ENCODE measurements around the gene LIG1.

The LIG1 gene

DNA sequence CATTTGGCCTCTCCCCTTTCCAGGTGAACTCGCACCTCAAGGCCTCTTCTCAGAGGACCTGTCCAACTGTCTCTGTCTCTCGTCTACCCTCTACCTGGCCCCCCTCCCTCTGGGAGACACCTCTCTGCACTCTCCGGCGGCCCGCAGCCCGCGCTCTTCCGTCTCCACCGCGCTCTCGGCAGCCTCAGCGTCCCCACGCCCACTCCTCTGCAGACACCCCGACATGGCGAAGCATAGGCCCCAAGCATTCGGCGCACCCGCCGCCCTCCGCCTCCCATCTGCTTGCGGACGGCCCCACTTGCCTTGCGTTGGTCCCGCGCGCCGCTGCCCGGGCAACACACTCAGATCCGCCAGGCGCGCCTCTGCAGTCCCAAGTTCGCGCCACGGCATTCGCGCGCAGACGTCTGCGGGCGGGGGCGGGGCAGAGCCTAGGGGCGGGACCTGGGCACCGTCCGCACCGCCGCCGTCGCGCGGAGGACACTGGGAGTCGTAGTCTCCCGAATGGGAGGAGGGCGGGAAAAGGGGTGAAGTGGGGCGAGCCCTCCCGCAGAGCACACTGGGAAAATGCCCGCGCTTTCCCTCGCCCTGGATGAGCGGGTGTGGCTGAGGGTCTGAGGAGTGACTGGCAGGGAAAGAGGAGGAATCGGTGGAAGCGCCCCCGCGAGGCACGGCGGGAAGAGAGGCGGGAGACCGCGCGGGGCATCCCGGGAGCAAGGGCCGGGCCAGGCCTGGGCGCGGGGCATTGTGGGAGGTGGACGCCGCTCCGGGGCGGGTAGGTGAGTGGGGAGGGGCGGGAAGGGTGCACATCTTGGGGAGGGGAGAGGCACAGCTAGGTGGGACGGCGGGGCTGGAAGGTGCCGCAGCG lies at the start of gene LIG1, which contains the start of gene ZSWIM9:
Gene LIG1 (minus strand): TSS at position 406 of the 865 bp plus-strand sequence. CDS start 4,778 bp downstream, outside the sequence.
Gene ZSWIM9 (plus strand): TSS at position 742 of the 865 bp plus-strand sequence. CDS start 1,123 bp downstream, outside the sequence.
- DNase-seq, result peak; percentile 94

DNA sequence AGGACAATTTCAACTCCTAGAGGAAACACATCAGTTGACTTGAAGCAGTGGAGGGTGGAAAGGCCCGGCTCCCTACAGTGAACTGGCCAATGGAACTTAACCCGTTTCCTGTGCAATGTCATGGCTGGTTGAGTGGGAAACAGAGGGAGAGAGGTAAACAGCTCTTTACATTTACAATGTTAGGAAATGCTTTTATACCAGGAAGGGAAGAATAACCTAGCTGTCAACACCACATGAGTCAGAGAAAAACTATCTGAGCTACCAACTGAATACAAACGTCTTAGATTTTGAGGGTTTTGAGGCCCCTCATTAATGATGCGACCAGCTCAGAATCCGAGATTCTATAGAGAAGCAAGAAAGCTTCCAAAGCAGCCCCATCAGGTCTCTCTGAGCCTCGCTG lies 48.9 kb upstream of the LIG1 start:
- no peak for DNase-seq

DNA sequence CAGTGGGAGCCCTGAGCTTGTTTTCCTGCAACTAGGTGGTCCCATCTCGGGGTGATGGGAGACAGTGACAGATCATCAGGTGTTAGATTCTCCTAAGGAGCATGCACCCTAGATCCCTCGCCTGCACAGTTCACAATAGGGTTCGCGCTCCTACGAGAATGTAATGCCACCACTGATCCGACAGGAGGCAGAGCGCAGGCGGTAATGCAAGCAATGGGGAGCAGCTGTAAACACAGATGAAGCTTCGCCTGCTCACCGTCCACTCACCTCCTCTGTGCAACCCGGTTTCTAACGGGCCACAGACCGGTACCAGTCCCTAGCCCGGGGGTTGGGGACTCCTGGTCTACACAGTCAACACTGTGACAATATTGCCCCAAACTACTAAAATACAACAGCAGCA lies 46.8 kb upstream of the LIG1 start:
- no peak for DNase-seq

DNA sequence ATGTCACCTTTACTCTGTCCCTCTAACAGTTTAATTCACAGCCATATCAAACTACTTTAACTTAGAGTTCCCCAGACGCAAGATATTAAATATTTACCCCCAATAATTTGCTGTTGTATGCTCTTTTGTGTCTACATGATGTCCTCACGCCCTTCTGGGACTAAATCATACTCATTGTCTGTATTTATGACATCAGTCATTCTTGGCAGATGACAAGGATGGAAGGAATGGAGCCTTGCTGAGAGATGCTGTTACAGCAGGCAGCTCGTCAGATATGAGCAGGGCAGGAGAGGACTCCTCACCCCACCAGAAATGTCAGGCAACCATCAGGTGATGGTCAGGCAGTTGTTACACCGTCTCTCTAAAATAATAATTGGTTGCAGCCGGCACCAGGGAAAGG lies 43.8 kb upstream of the LIG1 start:
- no peak for DNase-seq

DNA sequence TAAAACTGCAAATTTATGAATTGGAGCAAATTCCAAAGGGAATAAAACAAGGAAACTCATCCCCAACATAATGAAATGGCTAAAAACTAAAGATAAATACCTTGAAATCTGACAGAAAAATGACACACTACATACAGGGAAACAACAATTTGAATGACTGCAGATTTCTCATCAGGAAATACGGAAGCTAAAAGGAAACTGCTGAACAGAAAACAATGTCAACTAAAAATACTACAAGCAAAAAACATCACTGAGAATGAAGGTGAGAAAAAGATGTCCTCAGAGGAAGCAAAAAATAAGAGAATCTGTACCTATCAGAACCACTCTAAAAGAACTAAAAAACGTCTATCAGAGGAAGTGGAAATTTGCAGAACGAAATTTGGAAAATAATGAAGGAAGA lies 39.9 kb upstream of the LIG1 start:
- DNase-seq, result no peak

DNA sequence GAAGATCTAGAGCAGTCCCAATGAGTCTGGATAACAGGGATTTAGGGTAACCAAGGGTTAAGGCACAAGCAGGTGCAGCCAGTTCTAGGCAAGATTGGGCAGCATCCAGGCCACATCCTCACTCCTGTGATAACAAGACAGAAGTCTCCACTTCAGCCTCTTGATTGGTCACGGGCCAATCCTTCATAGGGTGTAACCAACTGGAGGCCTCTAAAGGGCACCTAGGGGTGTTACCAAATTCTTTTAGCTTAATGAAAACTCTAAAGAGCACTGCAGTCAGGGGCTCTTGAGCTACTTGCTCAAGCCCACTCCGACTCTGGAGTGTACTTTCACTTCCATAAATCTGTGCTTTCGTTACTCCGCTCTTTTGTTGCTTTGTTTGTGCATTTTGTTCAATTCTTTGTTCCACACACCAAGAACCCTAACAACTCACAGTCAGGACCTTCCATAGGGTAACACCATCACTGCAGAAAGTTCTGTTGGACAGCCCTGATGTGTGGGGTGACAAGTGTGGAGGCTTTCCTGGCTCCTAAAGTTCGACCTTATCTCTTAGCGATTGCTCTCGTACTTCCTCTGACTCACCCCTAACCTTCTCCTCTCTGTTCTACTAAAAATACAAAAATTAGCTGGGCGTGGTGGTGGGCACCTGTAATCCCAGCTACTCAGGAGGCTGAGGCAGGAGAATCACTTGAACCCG lies 36.4 kb upstream of the LIG1 start:
- DNase-seq, result no peak

DNA sequence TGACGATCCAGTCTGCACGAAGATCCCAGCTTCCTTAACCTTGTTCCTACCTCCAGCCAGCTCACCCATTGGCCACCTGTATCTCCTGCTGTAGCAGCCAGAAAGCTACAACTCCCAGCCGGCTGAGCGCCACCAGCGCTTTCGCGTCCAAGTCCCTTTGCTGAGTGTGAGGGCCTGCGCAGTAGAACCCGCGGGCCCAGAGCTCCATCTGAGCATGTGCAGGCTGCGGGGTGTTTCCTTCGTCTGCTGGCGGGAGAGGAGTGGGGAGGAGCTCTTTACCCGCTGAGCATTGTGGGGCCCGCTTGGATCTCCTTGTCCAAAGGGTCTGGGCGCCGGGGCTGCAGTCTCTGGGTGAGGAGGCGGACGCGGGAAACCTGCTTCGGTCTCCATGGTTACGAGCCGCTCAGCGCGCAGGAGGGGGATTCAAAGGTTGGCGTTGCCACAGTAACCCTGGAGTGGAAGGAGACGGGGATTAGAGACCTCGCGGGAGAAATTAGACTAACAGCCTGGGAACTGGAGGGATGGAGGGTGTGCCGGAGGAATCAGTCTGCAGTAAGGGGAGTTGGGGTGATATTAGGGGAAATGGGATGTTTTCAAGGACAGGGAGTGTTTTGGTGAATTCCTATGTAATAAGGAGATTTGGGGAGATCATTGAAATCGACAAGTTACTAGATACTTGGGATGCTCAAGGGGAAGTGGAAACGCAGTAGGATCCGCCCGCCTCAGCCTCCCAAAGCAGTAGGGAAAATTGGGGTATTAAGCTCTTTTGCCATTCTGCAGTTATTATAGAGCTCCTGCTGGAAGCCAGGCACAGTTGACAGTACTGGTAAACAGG lies 33.9 kb upstream of the LIG1 start:
- DNase-seq, result peak; percentile 99

DNA sequence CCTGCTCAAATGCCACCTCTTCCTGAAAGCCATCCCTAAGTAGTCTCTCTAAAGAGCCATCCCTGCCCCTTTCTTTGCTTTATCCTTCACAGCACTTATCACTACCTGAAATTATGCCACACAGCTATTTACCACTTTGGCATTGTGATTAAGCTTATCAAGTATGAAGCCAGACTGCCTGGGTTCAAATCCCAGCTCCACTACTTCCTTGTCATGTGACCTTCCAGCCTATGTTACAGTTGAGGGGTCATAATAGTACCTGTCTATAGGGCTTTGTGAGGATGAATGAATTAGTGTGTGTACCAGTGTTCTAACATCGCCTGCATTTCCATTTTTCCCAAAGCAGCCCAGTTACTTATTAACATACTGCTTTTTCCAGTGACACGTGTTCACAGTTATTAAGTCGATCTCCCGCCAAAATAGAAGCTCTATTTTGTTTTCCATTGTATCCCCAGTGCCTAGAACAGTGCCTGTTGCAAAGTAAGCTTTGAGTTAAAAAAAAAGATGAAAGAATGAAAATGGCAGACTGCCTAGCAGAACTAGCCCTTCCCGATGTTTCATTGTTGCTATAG lies 33.2 kb upstream of the LIG1 start:
- DNase-seq, result no peak

DNA sequence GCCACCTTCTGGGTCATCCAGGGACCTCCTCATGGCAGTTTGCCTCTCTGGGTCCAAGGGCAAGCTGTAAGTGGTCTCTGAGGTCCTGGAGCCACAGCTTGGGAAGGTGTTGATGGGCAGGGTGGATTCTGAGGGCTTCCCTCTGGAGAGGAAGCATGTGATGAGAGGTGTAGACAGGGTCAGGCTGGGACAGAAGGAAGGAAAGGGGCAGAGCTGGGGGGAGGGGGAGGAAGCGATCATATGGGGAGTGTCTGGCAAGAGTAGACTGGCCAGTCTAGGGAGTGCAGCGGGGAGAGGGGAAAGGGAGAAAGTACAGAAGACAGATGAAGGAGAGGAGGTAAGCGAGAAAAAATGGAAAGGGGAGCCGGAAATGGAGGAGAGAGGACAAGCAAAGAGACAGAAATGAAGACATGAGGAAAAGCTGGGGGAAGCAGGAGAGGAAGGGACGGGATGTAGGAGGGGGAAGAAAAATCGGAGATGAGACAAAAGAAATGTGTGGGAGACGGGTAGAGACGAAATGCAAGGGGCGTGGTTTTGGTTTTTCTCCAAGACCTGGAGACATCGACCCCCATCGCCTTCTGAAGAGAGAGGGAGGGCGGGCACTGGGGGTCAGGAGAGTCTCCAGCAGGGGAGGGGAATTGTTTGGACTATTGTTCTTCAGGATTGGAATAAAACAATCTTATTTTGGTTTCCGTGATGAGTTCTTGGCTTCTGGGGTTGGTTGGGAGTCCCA lies 27.0 kb upstream of the LIG1 start:
- no peak for DNase-seq

DNA sequence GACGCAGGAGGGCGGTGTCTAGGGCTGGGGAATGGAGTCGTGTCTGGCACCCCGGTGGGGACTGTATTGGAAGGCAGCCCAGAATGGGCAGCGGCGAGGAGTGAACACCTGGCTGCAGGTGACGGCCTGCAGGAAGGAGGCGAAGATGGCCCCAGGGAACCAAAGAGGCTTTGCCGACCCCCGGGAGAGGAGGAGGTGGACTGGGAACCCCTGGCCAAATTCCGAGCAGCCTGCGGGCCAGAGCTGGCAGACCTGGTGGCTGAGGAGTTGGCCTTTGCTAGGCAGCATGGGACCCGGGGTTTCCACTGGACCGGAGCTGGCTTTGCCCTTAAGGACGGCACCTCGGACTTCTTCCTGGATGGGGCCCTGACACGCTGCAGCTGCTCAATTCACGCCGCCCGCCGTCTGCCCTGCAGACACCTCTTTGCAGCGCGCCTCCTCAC lies 26.2 kb upstream of the LIG1 start:
- DNase-seq, result no peak

DNA sequence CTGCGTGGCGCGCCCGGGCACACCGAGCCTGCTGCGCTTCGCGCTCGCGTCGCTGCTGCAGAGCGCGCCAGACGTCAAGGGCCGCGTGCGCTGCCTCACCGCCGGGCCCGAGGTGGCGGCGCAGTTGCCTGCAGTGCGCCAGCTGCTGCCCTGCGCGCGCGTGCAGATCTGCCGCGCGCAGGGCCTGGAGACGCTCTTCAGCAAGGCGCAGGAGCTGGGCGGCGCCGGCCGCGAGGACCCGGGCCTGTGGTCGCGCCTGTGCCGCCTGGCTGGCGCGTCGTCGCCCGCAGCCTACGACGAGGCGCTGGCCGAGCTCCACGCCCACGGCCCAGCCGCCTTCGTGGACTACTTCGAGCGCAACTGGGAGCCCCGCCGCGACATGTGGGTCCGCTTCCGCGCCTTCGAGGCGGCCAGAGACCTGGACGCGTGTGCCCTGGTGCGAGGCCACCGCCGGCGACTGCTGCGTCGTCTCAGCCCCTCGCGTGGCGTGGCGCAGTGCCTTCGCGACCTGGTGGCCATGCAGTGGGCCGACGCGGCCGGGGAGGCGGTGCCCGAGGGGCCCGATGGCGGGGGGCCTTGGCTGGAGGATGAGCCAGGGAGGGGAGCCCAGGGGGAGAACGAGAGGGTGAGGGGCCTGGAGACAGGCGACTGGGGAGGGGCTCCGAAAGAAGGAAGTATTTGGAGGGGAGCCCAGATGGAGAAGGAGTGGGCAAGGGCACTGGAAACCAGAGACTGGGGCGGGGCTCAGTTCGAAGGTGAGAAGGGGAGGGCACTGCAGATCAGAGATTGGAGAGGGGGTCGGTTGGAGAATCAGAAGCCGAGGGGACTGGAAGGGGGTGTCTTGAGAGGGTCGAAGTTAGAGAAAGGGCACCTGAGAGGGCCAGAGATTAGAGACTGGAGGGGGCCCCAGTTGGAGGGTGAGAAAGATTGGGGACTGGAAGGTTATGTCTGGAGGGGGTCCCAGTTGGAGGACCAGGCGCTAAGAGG lies 25.0 kb upstream of the LIG1 start:
- no peak for DNase-seq

DNA sequence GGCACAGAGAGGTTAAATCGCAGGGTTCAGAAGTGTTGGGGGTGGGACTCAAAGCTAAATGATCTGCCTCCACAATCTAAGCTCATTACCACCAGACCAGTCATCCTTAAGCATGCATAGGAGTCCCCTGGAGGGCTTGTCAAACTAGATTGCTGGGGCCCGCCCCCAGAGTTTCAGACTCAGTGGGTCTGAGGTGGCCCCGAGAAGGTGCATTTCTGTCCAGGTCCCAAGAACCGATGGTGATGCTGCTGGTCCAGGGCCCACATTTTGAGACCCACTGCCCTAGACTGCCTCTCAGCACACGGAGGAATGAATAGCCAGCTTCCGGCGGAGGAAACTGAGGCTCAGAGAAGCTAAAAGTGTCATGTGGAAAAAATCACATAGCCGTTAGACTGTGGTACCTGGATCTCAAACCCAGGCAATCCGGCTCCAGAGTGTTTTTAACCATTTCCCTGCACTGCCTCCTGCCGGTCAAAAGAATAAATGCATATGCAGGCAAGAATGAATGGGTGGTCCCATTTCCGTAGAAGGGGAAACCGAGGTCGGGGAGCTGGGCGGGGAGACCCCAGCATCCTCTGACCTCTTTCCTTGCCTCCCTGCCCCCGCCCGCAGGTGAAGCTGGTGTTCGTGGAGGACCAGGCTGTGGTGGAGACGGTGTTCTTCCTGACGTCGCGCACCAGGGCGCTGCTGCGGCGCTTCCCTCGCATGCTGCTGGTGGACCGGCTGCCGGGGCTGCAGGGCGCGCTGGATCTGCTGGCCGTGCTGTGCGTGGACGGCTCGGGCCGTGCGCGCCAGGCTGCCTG lies 24.1 kb upstream of the LIG1 start:
- DNase-seq, result no peak

DNA sequence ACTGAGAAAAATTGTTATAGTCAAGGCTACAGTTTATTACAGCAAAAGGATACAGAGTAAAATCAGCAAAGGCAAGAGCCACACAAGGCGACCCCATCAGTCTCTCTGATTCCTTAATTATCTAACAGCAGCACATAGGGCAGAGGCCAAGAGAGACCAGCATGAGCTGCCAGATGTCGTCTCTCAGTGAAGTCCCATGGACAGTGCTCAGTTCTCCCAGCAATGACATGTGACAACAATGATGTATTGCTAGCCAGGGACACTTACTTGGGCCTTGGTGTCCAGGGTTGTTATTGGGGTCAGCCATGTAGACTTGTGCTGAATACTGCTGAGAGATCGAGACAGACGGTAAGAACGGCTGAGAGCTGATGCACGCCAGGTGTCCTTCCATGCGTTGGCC lies 22.6 kb upstream of the LIG1 start:
- DNase-seq, result no peak

DNA sequence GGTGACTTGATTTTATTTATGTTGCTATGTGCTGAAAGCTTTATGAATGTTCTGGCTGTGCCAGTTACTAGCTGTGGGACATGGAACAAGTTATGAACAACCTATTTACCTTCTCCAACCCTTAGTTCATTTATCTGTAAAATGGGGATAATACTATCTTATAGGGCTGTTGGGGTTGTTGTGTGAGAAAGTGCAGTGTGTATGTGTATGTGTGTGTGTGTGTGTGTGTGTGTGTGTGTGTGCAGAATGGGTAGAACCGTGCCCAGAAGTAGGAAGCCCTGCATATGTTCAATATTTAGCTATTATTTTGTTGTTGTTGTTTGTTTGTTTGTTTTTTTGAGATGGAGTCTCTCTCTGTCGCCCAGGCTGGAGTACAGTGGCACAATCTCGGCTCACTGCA lies 20.7 kb upstream of the LIG1 start:
- DNase-seq, result no peak

DNA sequence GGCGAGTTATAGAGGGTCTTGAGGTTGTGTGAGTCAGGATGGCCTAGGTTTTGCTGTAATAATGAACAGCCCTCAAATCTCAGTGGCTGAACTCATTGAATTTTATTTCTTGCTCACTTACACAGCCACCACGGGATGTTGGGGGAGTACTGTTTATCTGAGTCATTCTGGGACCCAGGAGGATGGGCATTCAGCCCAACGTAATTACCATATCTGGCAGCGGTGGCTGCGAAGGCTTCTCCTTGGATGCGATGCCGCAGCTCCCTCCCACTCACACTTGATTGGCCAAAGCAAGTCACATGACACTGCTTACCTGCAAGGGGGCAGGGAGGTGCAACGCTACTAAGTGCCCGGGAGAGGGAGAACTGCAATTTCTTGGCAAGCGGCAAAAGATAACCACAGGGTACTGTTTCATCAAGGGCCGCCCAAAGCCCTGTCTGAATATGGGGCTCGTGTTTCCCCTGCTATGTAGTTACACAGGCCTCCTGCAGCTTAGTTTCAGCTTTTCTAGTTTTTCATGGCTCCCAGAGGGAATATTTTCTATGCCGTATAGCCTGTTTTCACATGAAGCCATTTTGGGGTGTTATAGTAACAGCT lies 20.2 kb upstream of the LIG1 start:
- DNase-seq, result peak; percentile 19

DNA sequence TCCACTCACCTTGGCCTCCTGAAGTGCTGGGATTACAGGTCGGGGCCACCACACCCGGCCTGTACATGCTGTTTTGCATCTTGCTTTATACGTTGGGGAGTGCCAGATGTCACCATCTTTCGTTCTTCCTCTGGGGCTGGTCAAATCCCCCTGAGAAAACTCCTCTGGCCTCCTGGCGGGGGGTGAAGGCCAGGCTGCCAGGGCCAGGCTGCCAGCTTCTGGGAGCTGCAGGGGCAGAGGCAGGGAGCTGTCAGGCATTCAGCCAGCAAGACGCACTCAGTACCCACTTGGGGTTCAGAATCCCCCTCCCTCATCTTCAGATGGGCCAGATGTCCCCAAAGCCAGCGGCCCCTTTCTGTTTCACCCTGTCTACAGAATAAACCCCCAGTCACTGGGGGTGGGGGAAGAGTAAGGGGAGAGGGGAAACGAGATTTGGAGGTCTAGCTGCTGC lies 16.4 kb upstream of the LIG1 start:
- DNase-seq, result peak; percentile 85

DNA sequence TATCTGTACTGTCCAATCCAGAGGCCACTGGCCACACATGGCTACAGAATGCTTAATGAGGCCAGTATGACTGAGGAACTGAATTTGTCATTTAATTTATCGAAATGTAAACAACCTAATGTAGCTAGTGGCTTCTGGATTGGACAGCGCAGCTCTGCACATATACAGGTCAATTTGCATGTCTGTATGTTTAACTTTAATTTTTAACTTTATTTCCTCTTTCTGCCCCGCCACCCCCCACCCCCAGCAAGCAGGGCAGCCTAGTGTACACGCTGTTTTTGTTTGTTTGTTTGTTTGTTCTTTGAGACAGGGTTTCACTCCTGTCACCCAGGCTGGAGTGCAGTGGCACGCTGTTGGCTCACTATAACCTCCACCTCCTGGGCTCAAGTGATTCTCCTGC lies 15.9 kb upstream of the LIG1 start:
- no peak for DNase-seq

DNA sequence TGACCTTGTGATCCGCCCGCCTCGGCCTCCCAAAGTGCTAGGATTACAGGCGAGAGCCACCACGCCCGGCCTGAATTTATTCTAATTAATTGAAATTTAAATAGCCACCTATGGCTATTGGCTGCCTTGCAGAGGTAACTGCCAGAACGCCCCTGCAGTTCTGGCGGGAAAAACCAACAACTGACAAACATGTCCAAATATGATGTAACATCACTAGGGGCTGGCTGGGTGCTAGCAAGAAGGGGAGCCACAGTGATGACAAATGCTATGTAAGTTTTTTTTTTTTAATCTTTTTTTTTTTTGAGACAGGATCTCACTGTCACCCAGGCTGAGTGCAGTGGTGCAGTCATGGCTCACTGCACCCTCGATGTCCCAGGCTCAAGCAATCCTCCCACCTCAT lies 13.2 kb upstream of the LIG1 start:
- no peak for DNase-seq

DNA sequence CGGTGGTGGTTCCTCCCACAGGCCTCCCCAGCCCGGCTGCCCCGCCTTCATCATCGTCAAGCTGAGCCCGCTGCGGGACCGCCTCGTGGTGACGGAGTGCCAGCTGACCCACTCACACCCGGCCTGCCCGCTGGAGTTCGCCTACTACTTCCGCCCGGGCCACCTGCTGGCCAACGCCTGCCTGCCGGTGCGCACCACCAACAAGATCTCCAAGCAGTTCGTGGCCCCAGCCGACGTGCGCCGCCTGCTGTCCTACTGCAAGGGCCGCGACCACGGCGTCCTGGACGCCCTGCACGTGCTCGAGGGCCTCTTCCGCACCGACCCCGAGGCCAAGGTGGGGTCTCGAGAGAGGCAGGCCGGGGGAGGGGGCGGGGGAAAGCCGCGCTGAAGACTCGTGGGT lies 12.3 kb upstream of the LIG1 start:
- no peak for DNase-seq

DNA sequence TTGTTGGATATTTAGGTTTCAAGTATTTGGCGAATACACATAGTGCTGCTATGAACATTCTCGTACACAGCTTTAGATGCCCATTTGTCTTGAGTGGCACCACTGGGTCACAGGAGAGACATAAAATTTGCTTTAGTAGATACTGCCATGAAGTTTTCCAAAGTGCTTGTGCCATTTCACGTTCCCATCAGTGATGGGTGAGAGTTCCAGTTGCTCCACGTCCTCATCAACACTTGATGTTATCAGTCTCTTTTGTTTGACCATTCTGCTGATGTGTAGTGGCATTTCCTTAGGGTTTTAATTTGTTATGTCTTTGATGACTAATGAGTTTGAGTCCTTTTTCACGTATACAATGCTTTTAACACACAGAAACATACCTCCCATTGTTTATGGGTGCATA lies 11.4 kb upstream of the LIG1 start:
- DNase-seq, result no peak

All from NCI-H524 treated with DMSO at 0.1 percent for 48 hours (cell line).